GM23248 (cell line): Measurements from ENCODE around the gene ERC1.

Experiments
- EZH2 ChIP-seq: fragments of 200-600 bp; sonication (generic); IDR thresholded peaks from 2 replicates; pipeline ENCODE4 v1.6.1; 2018; ENCODE audit warnings: antibody characterized with exemption, mild to moderate bottlenecking; ENCODE audit not compliant: insufficient read depth, poor library complexity, severe bottlenecking
- EZH2phosphoT487 ChIP-seq: fragments of 200-600 bp; sonication (generic); IDR thresholded peaks from 2 replicates; pipeline ENCODE4 v1.6.1; 2018; ENCODE audit warnings: antibody characterized with exemption, moderate library complexity, mild to moderate bottlenecking, low read depth; ENCODE audit not compliant: insufficient read depth

- no peak for TF ChIP-seq EZH2phosphoT487
- no peak for TF ChIP-seq EZH2
Observed at GRCh38 chr12:1252758-1253157, 261.7 kb downstream of the ERC1 start.
